Common myeloid progenitor, CD34-positive (primary cell): ENCODE data around the gene PRPF39.

Experiments used
- CTCF ChIA-PET: fragments of 350-600 bp; sonication (Branson Sonifier 250); formaldehyde crosslinking; loops from one replicate; lab custom pipeline; 2021; ENCODE audit warnings: antibody characterized with exemption; lab: Charles Lee
- POLR2A ChIA-PET: fragments of 350-600 bp; sonication (Branson Sonifier 250); formaldehyde crosslinking; loops from one replicate; lab custom pipeline; 2021; ENCODE audit warnings: antibody characterized with exemption; lab: Charles Lee
- DNase-seq, 3 donors: peaks; one replicate each; pipeline versions ENCODE4 v3.0.0 to v3.0.0-alpha.2; 2013
- H3K27ac ChIP-seq, 2 experiments: 1 replicate in 1 of 2; 2 replicates in 1 of 2; pipeline ENCODE4 v1.7.0; 2013; ENCODE audit warnings: inconsistent platforms in 2 of 2, low read length in 2 of 2, mild to moderate bottlenecking in 2 of 2, low read depth in 1 of 2, moderate library complexity in 1 of 2; ENCODE audit not compliant: severe bottlenecking in 2 of 2, insufficient read depth in 1 of 2, poor library complexity in 1 of 2
- H3K27me3 ChIP-seq, 5 experiments: replicated peaks in 2 of 5; 1 replicate in 3 of 5; 2 replicates in 2 of 5; pipeline versions ENCODE4 v1.6.1 to v1.7.0; 2013; ENCODE audit warnings: low read length in 4 of 5, mild to moderate bottlenecking in 2 of 5, moderate library complexity in 2 of 5, inconsistent platforms in 1 of 5; ENCODE audit not compliant: insufficient read depth in 5 of 5, control insufficient read depth in 4 of 5
- H3K36me3 ChIP-seq, 4 experiments: 1 replicate in 2 of 4; 2 replicates in 2 of 4; pipeline versions ENCODE4 v1.6.1 to v1.7.0; 2013; ENCODE audit warnings: low read length in 3 of 4, control low read depth in 1 of 4, mild to moderate bottlenecking in 1 of 4; ENCODE audit not compliant: control insufficient read depth in 4 of 4, insufficient read depth in 4 of 4
- H3K4me1 ChIP-seq, 4 experiments: 1 replicate in 3 of 4; 2 replicates in 1 of 4; pipeline versions ENCODE4 v1.6.1 to v1.7.1; 2013; ENCODE audit warnings: low read length in 3 of 4, mild to moderate bottlenecking in 3 of 4, control low read depth in 1 of 4, inconsistent platforms in 1 of 4, moderate library complexity in 1 of 4; ENCODE audit not compliant: control insufficient read depth in 4 of 4, insufficient read depth in 4 of 4; ENCODE audit errors: control extremely low read depth in 1 of 4
- H3K4me3 ChIP-seq, 7 experiments: 1 replicate in 4 of 7; 2 replicates in 3 of 7; pipeline versions ENCODE4 v1.5.1 to v1.7.0; 2013; ENCODE audit warnings: mild to moderate bottlenecking in 7 of 7, low read length in 6 of 7, moderate library complexity in 6 of 7, inconsistent platforms in 2 of 7, low read depth in 2 of 7, control low read depth in 1 of 7; ENCODE audit not compliant: insufficient read depth in 4 of 7, control insufficient read depth in 1 of 7; ENCODE audit errors: extremely low read depth in 1 of 7
- H3K9me3 ChIP-seq, 5 experiments: 1 replicate in 4 of 5; 2 replicates in 1 of 5; pipeline versions ENCODE4 v1.6.1 to v1.7.1; 2013; ENCODE audit warnings: low read length in 4 of 5, mild to moderate bottlenecking in 2 of 5, inconsistent platforms in 1 of 5, low read depth in 1 of 5, moderate library complexity in 1 of 5; ENCODE audit not compliant: control insufficient read depth in 4 of 5, insufficient read depth in 2 of 5; ENCODE audit errors: control extremely low read depth in 1 of 5
- WGBS: methylation state at CpG from one replicate; pipeline ENCODE4 v1.1.5; 2013; ENCODE audit not compliant: insufficient coverage; 5-methylcytosine and 5-hydroxymethylcytosine counted together

Gene PRPF39

GRCh38 chr14:45044638-45045037 lies 39.3 kb upstream of the PRPF39 start:
- Histone ChIP-seq H3K36me3 (peaks cover 0 to 24% (median 5%) of the 10 kb centered on the region in 4 experiments), H3K27ac (no peak overlapping the region), H3K4me3 (no peak overlapping the region), H3K9me3 (peaks cover 0 to 2% (median 0%) of the 10 kb centered on the region in 5 experiments), H3K27me3 (no peaks in the 10 kb centered on the region), H3K4me1 (peaks cover 0 to 4% (median 1%) of the 10 kb centered on the region in 4 experiments)
- ChIA-PET POLR2A (no interaction called here), CTCF (no interaction called here)
- 100% methylated on average over 2 of the region's 5 CpGs for WGBS
- DNase-seq, result no peak

- H3K27me3 ChIP-seq, result no peaks in the 10 kb centered on the region
- no peak overlapping the region for H3K27ac ChIP-seq
- 94% methylated on average over 2 of the region's 2 CpGs for WGBS
- CTCF ChIA-PET, result interaction anchor here (0.9 to 1.5 kb wide), 4 partner anchors 16 to 81 kb away, joined by 3 read pairs; partner anchors contain the start of gene PRPF39
- DNase-seq, result peak in 1 of 3 donors; percentile 2
- POLR2A ChIA-PET, result no interaction called here
- peaks cover 0 to 4% (median 1%) of the 10 kb centered on the region in 4 experiments for H3K4me1 ChIP-seq
- no peak overlapping the region for H3K4me3 ChIP-seq
- H3K9me3 ChIP-seq, result no peaks in the 10 kb centered on the region
- peaks cover 5 to 27% (median 12%) of the 10 kb centered on the region in 4 experiments for H3K36me3 ChIP-seq
Observed at GRCh38 chr14:45048385-45048784, 35.5 kb upstream of the PRPF39 start.

- ChIA-PET CTCF (no interaction called here), POLR2A (no interaction called here)
- H3K4me3 ChIP-seq, result no peak overlapping the region
- H3K4me1 ChIP-seq, result peaks cover 0 to 4% (median 1%) of the 10 kb centered on the region in 4 experiments
- peaks cover 5 to 33% (median 13%) of the 10 kb centered on the region in 4 experiments for H3K36me3 ChIP-seq
- no peaks in the 10 kb centered on the region for H3K27me3 ChIP-seq
- H3K27ac ChIP-seq, result no peak overlapping the region
- no peak for DNase-seq
- H3K9me3 ChIP-seq, result peaks cover 0 to 2% (median 0%) of the 10 kb centered on the region in 5 experiments
Observed at GRCh38 chr14:45051180-45051579, 32.7 kb upstream of the PRPF39 start.

DNA sequence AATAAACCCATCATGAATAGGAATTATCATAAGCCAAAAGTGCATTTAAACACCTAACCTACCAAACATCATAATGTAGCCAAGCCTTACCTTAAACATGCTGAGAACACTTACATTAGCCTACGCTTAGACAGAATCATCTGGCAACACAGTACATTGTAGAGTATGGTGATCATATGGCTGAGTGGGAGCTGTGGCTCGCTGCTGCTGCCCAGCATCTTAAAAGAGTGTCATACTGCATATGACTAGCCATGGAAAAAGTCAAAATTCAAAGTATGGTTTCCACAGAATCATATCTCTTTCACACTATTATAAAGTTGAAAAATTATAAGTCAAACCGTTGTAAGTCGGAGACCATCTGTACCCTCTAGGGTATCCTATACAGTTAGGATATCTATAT lies 32.0 kb upstream of the PRPF39 start:
- CTCF ChIA-PET, result no interaction called here
- H3K36me3 ChIP-seq, result peaks cover 5 to 33% (median 12%) of the 10 kb centered on the region in 4 experiments
- peaks cover 0 to 9% (median 0%) of the 10 kb centered on the region in 5 experiments for H3K9me3 ChIP-seq
- WGBS, result no CpG with 5 or more reads among the region's 4 CpGs
- no peak overlapping the region for H3K27ac ChIP-seq
- H3K4me1 ChIP-seq, result peaks cover 0 to 4% (median 1%) of the 10 kb centered on the region in 4 experiments
- POLR2A ChIA-PET, result no interaction called here
- H3K27me3 ChIP-seq, result no peaks in the 10 kb centered on the region
- no peak overlapping the region for H3K4me3 ChIP-seq
- no peak for DNase-seq

- no peak for DNase-seq
- WGBS, result 100% methylated on average over 1 of the region's 2 CpGs
- Histone ChIP-seq H3K4me3 (no peak overlapping the region), H3K9me3 (peaks cover 0 to 14% (median 0%) of the 10 kb centered on the region in 5 experiments), H3K27ac (no peak overlapping the region), H3K4me1 (no peaks in the 10 kb centered on the region), H3K36me3 (peaks cover 2 to 39% (median 7%) of the 10 kb centered on the region in 4 experiments), H3K27me3 (no peaks in the 10 kb centered on the region)
- POLR2A ChIA-PET, result no interaction called here
- CTCF ChIA-PET, result no interaction called here
Observed at GRCh38 chr14:45057349-45057748, 26.6 kb upstream of the PRPF39 start.

DNA sequence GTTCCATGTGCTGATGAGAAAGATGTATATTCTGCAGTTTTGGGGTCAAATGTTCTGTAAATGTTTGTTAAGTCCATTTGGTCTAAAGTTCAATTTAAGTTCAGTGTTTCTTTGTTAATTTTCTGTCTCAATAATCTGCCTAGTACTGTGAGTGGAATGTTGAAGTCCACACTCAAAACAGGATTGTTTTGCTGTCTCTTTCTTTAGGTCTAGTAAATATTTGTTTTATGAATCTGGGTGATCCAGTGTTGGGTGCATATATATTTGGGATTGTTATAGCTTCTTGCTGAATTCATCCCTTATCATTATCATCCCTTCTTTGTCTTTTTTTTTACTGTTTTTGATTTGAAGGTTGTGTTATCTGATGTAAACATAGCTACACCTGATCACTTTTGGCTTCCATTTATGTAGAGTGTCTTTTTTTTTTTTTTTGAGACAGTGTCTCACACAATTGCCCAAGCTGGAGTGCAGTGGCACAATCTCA lies 26.0 kb upstream of the PRPF39 start:
- peaks cover 0 to 14% (median 0%) of the 10 kb centered on the region in 5 experiments for H3K9me3 ChIP-seq
- H3K36me3 ChIP-seq, result peaks cover 0 to 39% (median 5%) of the 10 kb centered on the region in 4 experiments
- CTCF ChIA-PET, result no interaction called here
- H3K4me1 ChIP-seq, result no peaks in the 10 kb centered on the region
- no peak overlapping the region for H3K27ac ChIP-seq
- H3K4me3 ChIP-seq, result no peak overlapping the region
- no peak for DNase-seq
- POLR2A ChIA-PET, result no interaction called here
- no peaks in the 10 kb centered on the region for H3K27me3 ChIP-seq

- no peaks in the 10 kb centered on the region for H3K27me3 ChIP-seq
- DNase-seq, result no peak
- no peaks in the 10 kb centered on the region for H3K4me1 ChIP-seq
- H3K36me3 ChIP-seq, result peaks cover 2 to 27% (median 3%) of the 10 kb centered on the region in 4 experiments
- H3K27ac ChIP-seq, result no peak overlapping the region
- H3K9me3 ChIP-seq, result peaks cover 0 to 14% (median 0%) of the 10 kb centered on the region in 5 experiments
- no peak overlapping the region for H3K4me3 ChIP-seq
- CTCF ChIA-PET, result interaction anchor here (0.6 kb wide), 1 partner anchor 11 kb away, joined by 3 read pairs; no protein-coding TSS in a partner anchor
- POLR2A ChIA-PET, result no interaction called here
Observed at GRCh38 chr14:45060551-45060950, 23.4 kb upstream of the PRPF39 start.
